ENCODE measurements around the gene MFSD1. TPM values are rescaled to one million over a fixed set of nuclear protein-coding genes. Genes with fewer than 3 reads are reported as not detected.

The MFSD1 gene
- polyA plus RNA-seq, 3 donors, result 110 to 262 (median 225) TPM

DNA sequence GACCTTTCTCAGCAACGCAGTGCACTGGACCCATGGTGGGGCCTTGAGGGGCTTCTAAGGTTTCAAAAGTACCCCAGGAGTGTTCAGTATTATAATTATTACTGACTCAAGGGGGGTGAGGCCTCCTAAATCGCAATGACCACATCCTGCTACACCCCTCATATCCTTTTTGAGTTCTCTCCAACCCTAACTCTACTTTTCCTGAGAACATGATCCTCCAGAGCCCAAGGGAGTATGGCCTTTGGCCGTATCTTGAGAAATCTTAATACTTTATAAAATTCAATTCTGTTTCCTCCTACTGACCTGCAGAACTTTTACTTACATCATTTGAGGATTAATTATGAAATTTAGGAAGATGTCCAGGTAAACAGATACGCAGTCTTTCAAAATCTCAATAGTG is 39.2 kb upstream of the MFSD1 start:
- H3K27ac ChIP-seq (ENCODE audit: low read depth in 1 of 2, low read length in 2 of 2), result no peak overlapping the region
- H3K4me1 Mint-ChIP-seq, result no peaks in the 10 kb centered on the region
- H3K36me3 Mint-ChIP-seq, result no peaks in the 10 kb centered on the region

GRCh38 chr3:158763421-158763820 is 38.4 kb upstream of the MFSD1 start:
- DNase-seq, result no peak
- Histone ChIP-seq H3K27ac (ENCODE audit: low read depth in 1 of 2, low read length in 2 of 2) (no peak overlapping the region), H3K27me3 (ENCODE audit: control insufficient read depth in 2 of 2, insufficient read depth in 2 of 2, low read length in 2 of 2) (no peaks in the 10 kb centered on the region), H3K79me2 (ENCODE audit: insufficient read depth, low read length) (no peaks in the 10 kb centered on the region), H3K9ac (ENCODE audit: insufficient read depth, low read length, poor library complexity, severe bottlenecking) (no peak overlapping the region), H3K4me2 (replicated peaks; ENCODE audit: extremely low read depth, low read length, poor library complexity, severe bottlenecking) (no peak overlapping the region), H2AFZ (ENCODE audit: insufficient read depth, low read depth, low read length, poor library complexity, severe bottlenecking) (no peak overlapping the region), H4K20me1 (ENCODE audit: insufficient read depth, low read length) (no peaks in the 10 kb centered on the region), H3K4me3 (replicated peaks in 1 of 3; ENCODE audit: low read depth in 2 of 3, low read length in 3 of 3) (no peak overlapping the region), H3K36me3 (replicated peaks in 1 of 2; ENCODE audit: control insufficient read depth in 1 of 2, insufficient read depth in 2 of 2, low read length in 2 of 2) (no peaks in the 10 kb centered on the region), H3K9me3 (replicated peaks in 1 of 2; ENCODE audit: control insufficient read depth in 1 of 2, insufficient read depth in 1 of 2, low read length in 2 of 2) (no peaks in the 10 kb centered on the region), H3K4me1 (ENCODE audit: control insufficient read depth in 1 of 2, insufficient read depth in 2 of 2, low read length in 2 of 2) (no peaks in the 10 kb centered on the region)
- no peak overlapping the region for H3K4me3 Mint-ChIP-seq
- no peak overlapping the region for H3K27ac Mint-ChIP-seq
- peaks cover 0 to 1% (median 0%) of the 10 kb centered on the region in 3 donors for H3K27me3 Mint-ChIP-seq (ENCODE audit: low read depth in 3 of 3)
- intact Hi-C loops (cut with micrococcal nuclease), result no loop called here
- no peaks in the 10 kb centered on the region for H3K9me3 Mint-ChIP-seq
- 100% methylated on average over 1 of the region's 2 CpGs for WGBS (ENCODE audit: insufficient coverage)
- H3K36me3 Mint-ChIP-seq, result no peaks in the 10 kb centered on the region
- H3K4me1 Mint-ChIP-seq, result no peaks in the 10 kb centered on the region
- TF ChIP-seq, protein P1, sequence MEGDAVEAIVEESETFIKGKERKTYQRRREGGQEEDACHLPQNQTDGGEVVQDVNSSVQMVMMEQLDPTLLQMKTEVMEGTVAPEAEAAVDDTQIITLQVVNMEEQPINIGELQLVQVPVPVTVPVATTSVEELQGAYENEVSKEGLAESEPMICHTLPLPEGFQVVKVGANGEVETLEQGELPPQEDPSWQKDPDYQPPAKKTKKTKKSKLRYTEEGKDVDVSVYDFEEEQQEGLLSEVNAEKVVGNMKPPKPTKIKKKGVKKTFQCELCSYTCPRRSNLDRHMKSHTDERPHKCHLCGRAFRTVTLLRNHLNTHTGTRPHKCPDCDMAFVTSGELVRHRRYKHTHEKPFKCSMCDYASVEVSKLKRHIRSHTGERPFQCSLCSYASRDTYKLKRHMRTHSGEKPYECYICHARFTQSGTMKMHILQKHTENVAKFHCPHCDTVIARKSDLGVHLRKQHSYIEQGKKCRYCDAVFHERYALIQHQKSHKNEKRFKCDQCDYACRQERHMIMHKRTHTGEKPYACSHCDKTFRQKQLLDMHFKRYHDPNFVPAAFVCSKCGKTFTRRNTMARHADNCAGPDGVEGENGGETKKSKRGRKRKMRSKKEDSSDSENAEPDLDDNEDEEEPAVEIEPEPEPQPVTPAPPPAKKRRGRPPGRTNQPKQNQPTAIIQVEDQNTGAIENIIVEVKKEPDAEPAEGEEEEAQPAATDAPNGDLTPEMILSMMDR (IDR thresholded peaks at IDR 0.05), result no peak

More for the DNA sequence above, 39.2 kb upstream of the MFSD1 start:
- Mint-ChIP-seq H3K9me3 (no peaks in the 10 kb centered on the region), H3K27ac (no peak overlapping the region), H3K27me3 (ENCODE audit: low read depth in 3 of 3) (peaks cover 0 to 1% (median 0%) of the 10 kb centered on the region in 3 donors), H3K4me3 (no peak overlapping the region)
- Histone ChIP-seq H2AFZ (ENCODE audit: insufficient read depth, low read depth, low read length, poor library complexity, severe bottlenecking) (no peak overlapping the region), H4K20me1 (ENCODE audit: insufficient read depth, low read length) (no peaks in the 10 kb centered on the region), H3K9ac (ENCODE audit: insufficient read depth, low read length, poor library complexity, severe bottlenecking) (no peak overlapping the region), H3K79me2 (ENCODE audit: insufficient read depth, low read length) (no peaks in the 10 kb centered on the region), H3K27me3 (ENCODE audit: control insufficient read depth in 2 of 2, insufficient read depth in 2 of 2, low read length in 2 of 2) (no peaks in the 10 kb centered on the region), H3K9me3 (replicated peaks in 1 of 2; ENCODE audit: control insufficient read depth in 1 of 2, insufficient read depth in 1 of 2, low read length in 2 of 2) (no peaks in the 10 kb centered on the region), H3K4me3 (replicated peaks in 1 of 3; ENCODE audit: low read depth in 2 of 3, low read length in 3 of 3) (no peak overlapping the region), H3K4me1 (ENCODE audit: control insufficient read depth in 1 of 2, insufficient read depth in 2 of 2, low read length in 2 of 2) (no peaks in the 10 kb centered on the region), H3K36me3 (replicated peaks in 1 of 2; ENCODE audit: control insufficient read depth in 1 of 2, insufficient read depth in 2 of 2, low read length in 2 of 2) (no peaks in the 10 kb centered on the region), H3K4me2 (replicated peaks; ENCODE audit: extremely low read depth, low read length, poor library complexity, severe bottlenecking) (no peak overlapping the region)
- DNase-seq, result no peak
- TF ChIP-seq, protein P1 (IDR thresholded peaks at IDR 0.05), result no peak
- no CpG with 5 or more reads among the region's 4 CpGs for WGBS (ENCODE audit: insufficient coverage)
- intact Hi-C loops (cut with micrococcal nuclease), result no loop called here
